ENCODE measurements around the gene KRTAP5-10. TPM values are rescaled to one million over a fixed set of nuclear protein-coding genes. Genes with fewer than 3 reads are reported as not detected.
"Not testable (repeated sequence)": the region's sequence is repeated elsewhere in the genome, so short reads cannot be mapped to it uniquely, and the experiment has no call there.

KRTAP5-10 gene
- total RNA-seq, 5 donors from 2014 or later (not counting 1 experiment from before 2014, with no cell fraction given) = not detected

DNA sequence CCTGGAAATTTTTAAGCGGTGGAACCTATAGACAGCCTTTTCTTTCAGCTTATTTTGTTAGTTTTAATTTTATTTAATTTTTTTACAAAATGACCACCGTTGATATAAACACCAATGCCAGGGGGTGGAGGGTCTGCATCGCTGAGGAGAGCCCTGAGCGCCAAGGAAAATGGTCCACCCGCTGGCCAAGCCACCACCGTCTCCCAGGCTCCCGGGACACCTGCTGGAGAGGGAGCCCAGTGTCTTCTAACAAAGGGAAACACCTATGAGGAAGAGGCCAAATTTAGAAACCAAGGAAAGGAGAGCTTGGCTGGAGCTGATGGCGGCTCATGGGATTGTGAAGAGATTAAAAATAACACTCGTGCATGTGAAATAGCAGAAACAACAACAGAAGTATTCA lies 27.8 kb upstream of the KRTAP5-10 start:
- H3K4me1 ChIP-seq (ENCODE audit: control insufficient read depth in 1 of 2, extremely low read depth in 1 of 2, insufficient read depth in 2 of 2, low read length in 2 of 2) = no peaks in the 10 kb centered on the region
- ChIA-PET CTCF (no interaction called here), POLR2A (no interaction called here)
- peaks cover 0 to 25% of the 10 kb centered on the region in 2 experiments for H3K27me3 ChIP-seq (replicated peaks in 1 of 2; ENCODE audit: control insufficient read depth in 2 of 2, extremely low read depth in 1 of 2, insufficient read depth in 2 of 2, low read length in 1 of 2)
- H3K4me1 Mint-ChIP-seq = no peaks in the 10 kb centered on the region
- H3K4me3 Mint-ChIP-seq = no peak overlapping the region
- H3K27me3 Mint-ChIP-seq = peaks cover 7 to 24% of the 10 kb centered on the region in 2 donors
- H3K9me3 ChIP-seq = no peaks in the 10 kb centered on the region
- H3K27ac Mint-ChIP-seq = no peak overlapping the region
- H3K9me3 Mint-ChIP-seq = peaks cover 0 to 12% (median 7%) of the 10 kb centered on the region in 3 donors
- H3K27ac ChIP-seq (ENCODE audit: low read length) = no peak overlapping the region
- no peak overlapping the region for H3K4me3 ChIP-seq (ENCODE audit: control insufficient read depth in 1 of 2, extremely low read depth in 1 of 2, low read length in 1 of 2)
- 84% methylated on average over 4 of the region's 9 CpGs for WGBS (ENCODE audit: insufficient coverage)
- no peaks in the 10 kb centered on the region for H3K36me3 ChIP-seq (ENCODE audit: control insufficient read depth in 2 of 2, extremely low read depth in 1 of 2, insufficient read depth in 1 of 2, low read length in 1 of 2)
- peaks cover 5% of the 10 kb centered on the region for H3K36me3 Mint-ChIP-seq
- no peak for DNase-seq
- no peak for ATAC-seq (replicated peaks in 1 of 4)

DNA sequence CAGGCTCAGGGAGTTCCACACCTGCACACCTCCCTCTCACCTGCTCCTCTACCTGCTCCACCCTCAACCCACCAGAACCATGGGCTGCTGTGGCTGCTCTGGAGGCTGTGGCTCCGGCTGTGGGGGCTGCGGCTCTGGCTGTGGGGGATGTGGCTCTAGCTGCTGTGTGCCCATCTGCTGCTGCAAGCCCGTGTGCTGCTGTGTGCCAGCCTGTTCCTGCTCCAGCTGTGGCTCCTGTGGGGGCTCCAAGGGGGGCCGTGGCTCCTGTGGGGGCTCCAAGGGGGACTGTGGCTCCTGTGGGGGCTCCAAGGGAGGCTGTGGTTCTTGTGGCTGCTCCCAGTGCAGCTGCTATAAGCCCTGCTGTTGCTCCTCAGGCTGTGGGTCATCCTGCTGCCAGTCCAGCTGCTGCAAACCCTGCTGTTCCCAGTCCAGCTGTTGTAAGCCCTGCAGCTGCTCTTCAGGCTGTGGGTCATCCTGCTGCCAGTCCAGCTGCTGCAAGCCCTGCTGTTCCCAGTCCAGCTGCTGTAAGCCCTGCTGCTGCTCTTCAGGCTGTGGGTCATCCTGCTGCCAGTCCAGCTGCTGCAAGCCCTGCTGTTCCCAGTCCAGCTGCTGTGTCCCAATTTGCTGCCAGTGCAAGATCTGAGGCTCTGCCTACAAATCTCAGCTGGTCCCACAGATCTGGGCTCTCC lies 27.2 kb upstream of the KRTAP5-10 start, which contains the start of gene KRTAP5-8:
KRTAP5-8 (plus strand) TSS at position 49 of the 689 bp plus-strand sequence; CDS start at position 80, 31 bp downstream.
- H3K27me3 ChIP-seq (replicated peaks in 1 of 2; ENCODE audit: control insufficient read depth in 2 of 2, extremely low read depth in 1 of 2, insufficient read depth in 2 of 2, low read length in 1 of 2) = peaks cover 0 to 31% of the 10 kb centered on the region in 2 experiments
- POLR2A ChIA-PET; H3K27ac Mint-ChIP-seq; H3K36me3 ChIP-seq (ENCODE audit: control insufficient read depth in 2 of 2, extremely low read depth in 1 of 2, insufficient read depth in 1 of 2, low read length in 1 of 2); H3K4me3 ChIP-seq (ENCODE audit: control insufficient read depth in 1 of 2, extremely low read depth in 1 of 2, low read length in 1 of 2); H3K9me3 ChIP-seq; H3K27ac ChIP-seq (ENCODE audit: low read length); H3K4me3 Mint-ChIP-seq; CTCF ChIA-PET; ATAC-seq (replicated peaks in 1 of 4); H3K36me3 Mint-ChIP-seq; H3K4me1 ChIP-seq (ENCODE audit: control insufficient read depth in 1 of 2, extremely low read depth in 1 of 2, insufficient read depth in 2 of 2, low read length in 2 of 2); DNase-seq; H3K4me1 Mint-ChIP-seq: not testable (repeated sequence)
- WGBS (ENCODE audit: insufficient coverage) = no CpG with 5 or more reads among the region's 4 CpGs
- Mint-ChIP-seq H3K27me3 (peaks cover 7 to 30% of the 10 kb centered on the region in 2 donors), H3K9me3 (peaks cover 0 to 12% (median 7%) of the 10 kb centered on the region in 3 donors)

DNA sequence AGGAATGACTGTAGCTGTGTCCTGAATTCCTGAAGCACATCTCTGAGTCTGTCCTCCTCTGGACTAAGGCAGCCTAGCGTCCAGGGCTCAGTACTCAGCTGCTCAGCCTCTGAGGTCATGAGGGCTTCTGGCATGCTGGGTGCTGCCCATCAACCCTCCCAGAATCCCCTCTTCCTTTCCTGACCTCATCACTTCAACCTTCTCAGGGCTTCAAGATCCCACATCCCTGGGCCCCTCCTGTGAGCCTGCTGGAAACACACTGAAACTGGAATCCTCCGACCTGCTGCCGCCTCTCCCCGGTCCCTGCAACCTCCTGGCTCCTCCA lies 26.7 kb upstream of the KRTAP5-10 start:
- H3K9me3 Mint-ChIP-seq = peaks cover 0 to 12% (median 7%) of the 10 kb centered on the region in 3 donors
- peaks cover 7 to 34% of the 10 kb centered on the region in 2 donors for H3K27me3 Mint-ChIP-seq
- no peak for DNase-seq

DNA sequence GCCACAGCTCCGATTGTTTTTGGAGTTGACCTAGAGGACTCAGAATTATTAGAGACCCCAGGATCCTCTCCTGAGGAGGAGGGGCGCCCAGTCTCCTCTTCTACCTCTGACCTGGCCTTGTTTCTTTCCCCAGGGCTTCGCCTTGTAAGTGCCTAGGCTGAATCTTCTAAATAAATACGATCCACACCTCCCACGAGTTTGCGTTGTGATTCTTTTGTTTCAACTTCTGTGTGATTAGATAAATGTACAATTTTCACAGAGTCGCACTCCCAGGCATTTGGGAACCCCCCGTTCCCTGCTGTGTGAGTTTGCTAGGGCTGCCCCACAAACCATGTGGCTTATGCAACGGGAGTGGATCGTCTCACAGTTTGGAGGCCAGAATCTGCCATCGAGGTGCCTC lies 26.3 kb upstream of the KRTAP5-10 start:
- H3K27ac Mint-ChIP-seq = no peak overlapping the region
- H3K4me3 ChIP-seq (ENCODE audit: control insufficient read depth in 1 of 2, extremely low read depth in 1 of 2, low read length in 1 of 2) = no peak overlapping the region
- peaks cover 5% of the 10 kb centered on the region for H3K36me3 Mint-ChIP-seq
- 92% methylated on average over 5 of the region's 11 CpGs for WGBS (ENCODE audit: insufficient coverage)
- H3K4me1 ChIP-seq (ENCODE audit: control insufficient read depth in 1 of 2, extremely low read depth in 1 of 2, insufficient read depth in 2 of 2, low read length in 2 of 2) = peaks cover 0 to 3% of the 10 kb centered on the region in 2 experiments
- H3K4me1 Mint-ChIP-seq = peaks cover 2 to 9% (median 5%) of the 10 kb centered on the region in 3 donors
- POLR2A ChIA-PET = no interaction called here
- CTCF ChIA-PET = no interaction called here
- H3K9me3 ChIP-seq = no peaks in the 10 kb centered on the region
- H3K36me3 ChIP-seq (ENCODE audit: control insufficient read depth in 2 of 2, extremely low read depth in 1 of 2, insufficient read depth in 1 of 2, low read length in 1 of 2) = no peaks in the 10 kb centered on the region
- H3K27me3 Mint-ChIP-seq = peaks cover 7 to 34% of the 10 kb centered on the region in 2 donors
- no peak overlapping the region for H3K4me3 Mint-ChIP-seq
- DNase-seq (no peak), ATAC-seq (replicated peaks in 1 of 4) (no peak)
- peaks cover 0 to 12% (median 7%) of the 10 kb centered on the region in 3 donors for H3K9me3 Mint-ChIP-seq
- peaks cover 0 to 32% of the 10 kb centered on the region in 2 experiments for H3K27me3 ChIP-seq (replicated peaks in 1 of 2; ENCODE audit: control insufficient read depth in 2 of 2, extremely low read depth in 1 of 2, insufficient read depth in 2 of 2, low read length in 1 of 2)
- no peak overlapping the region for H3K27ac ChIP-seq (ENCODE audit: low read length)

More for the DNA sequence above, 26.7 kb upstream of the KRTAP5-10 start:
- Histone ChIP-seq H3K36me3 (ENCODE audit: control insufficient read depth in 2 of 2, extremely low read depth in 1 of 2, insufficient read depth in 1 of 2, low read length in 1 of 2) (no peaks in the 10 kb centered on the region), H3K27me3 (replicated peaks in 1 of 2; ENCODE audit: control insufficient read depth in 2 of 2, extremely low read depth in 1 of 2, insufficient read depth in 2 of 2, low read length in 1 of 2) (peaks cover 0 to 32% of the 10 kb centered on the region in 2 experiments), H3K4me1 (ENCODE audit: control insufficient read depth in 1 of 2, extremely low read depth in 1 of 2, insufficient read depth in 2 of 2, low read length in 2 of 2) (no peaks in the 10 kb centered on the region), H3K27ac (ENCODE audit: low read length) (no peak overlapping the region), H3K4me3 (ENCODE audit: control insufficient read depth in 1 of 2, extremely low read depth in 1 of 2, low read length in 1 of 2) (no peak overlapping the region), H3K9me3 (no peaks in the 10 kb centered on the region)
- no peak overlapping the region for H3K27ac Mint-ChIP-seq
- H3K4me3 Mint-ChIP-seq = no peak overlapping the region
- H3K4me1 Mint-ChIP-seq = peaks cover 0 to 5% (median under 1%) of the 10 kb centered on the region in 3 donors
- ATAC-seq (replicated peaks in 1 of 4) = no peak
- CTCF ChIA-PET = no interaction called here
- peaks cover 5% of the 10 kb centered on the region for H3K36me3 Mint-ChIP-seq
- 85% methylated on average over 4 of the region's 4 CpGs for WGBS (ENCODE audit: insufficient coverage)
- POLR2A ChIA-PET = no interaction called here

DNA sequence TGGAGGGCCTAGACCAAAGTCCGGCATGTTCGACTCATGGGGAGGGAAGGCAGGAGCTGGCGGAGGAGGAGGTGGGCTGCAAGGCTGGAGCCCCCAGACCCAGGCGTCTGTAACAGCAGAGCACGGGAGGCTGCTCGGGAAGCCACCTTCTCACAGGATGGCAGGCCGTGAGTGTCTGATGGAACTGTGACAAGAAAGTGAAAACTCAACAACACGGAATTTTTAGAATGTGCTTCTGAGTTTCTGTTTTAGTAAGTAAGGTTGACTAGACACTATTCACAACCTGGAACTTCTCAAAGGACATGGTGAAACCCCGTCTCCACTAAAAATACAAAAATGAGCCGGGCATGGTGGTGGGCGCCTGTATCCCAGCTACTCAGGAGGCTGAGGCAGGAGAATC lies 25.4 kb upstream of the KRTAP5-10 start:
- H3K4me3 ChIP-seq (ENCODE audit: control insufficient read depth in 1 of 2, extremely low read depth in 1 of 2, low read length in 1 of 2); H3K4me1 ChIP-seq (ENCODE audit: control insufficient read depth in 1 of 2, extremely low read depth in 1 of 2, insufficient read depth in 2 of 2, low read length in 2 of 2); H3K4me3 Mint-ChIP-seq; POLR2A ChIA-PET; DNase-seq; H3K27ac Mint-ChIP-seq; H3K27ac ChIP-seq (ENCODE audit: low read length); H3K9me3 ChIP-seq; H3K36me3 ChIP-seq (ENCODE audit: control insufficient read depth in 2 of 2, extremely low read depth in 1 of 2, insufficient read depth in 1 of 2, low read length in 1 of 2); H3K36me3 Mint-ChIP-seq; ATAC-seq (replicated peaks in 1 of 4); CTCF ChIA-PET: not testable (repeated sequence)
- Mint-ChIP-seq H3K9me3 (peaks cover 0 to 12% (median 7%) of the 10 kb centered on the region in 3 donors), H3K27me3 (peaks cover 7 to 34% of the 10 kb centered on the region in 2 donors), H3K4me1 (peaks cover 2 to 14% (median 10%) of the 10 kb centered on the region in 3 donors)
- peaks cover 0 to 32% of the 10 kb centered on the region in 2 experiments for H3K27me3 ChIP-seq (replicated peaks in 1 of 2; ENCODE audit: control insufficient read depth in 2 of 2, extremely low read depth in 1 of 2, insufficient read depth in 2 of 2, low read length in 1 of 2)
- 39% methylated on average over 4 of the region's 11 CpGs for WGBS (ENCODE audit: insufficient coverage)

DNA sequence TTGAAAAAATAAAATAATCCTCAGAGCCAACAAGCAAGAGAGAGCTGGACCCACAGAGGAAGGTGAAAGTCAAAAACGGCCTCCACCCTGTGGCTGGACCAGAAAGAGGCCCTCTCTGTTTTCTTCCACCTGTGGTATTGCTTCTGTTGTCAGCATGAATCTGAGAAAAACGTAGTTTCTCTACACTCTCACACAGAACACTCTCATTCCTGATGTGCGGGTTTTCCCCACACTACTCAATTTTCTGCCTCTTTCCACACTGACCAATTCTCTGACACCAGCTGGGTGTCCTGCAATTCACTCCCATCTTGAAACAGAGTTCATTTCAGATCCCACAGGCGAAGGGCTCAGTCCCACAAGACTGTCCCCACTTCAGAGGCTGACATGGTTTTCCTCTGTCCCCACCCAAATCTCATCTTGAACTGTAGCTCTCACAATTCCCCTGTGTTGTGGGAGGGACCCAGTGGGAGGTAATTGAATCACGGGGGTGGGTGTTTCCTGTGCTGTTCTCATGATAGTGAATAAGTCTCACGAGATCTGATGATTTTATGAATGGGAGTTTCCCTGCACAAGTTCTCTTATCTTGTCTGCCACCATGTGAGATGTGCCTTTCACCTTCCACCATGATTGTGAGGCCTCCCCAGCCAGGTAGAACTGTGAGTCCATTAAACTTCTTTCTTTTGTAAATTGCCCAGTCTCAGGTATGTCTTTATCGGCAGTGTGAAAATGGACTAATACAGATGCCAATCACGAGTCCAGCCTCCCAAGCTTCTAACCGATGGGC lies 24.6 kb upstream of the KRTAP5-10 start:
- POLR2A ChIA-PET; H3K4me3 ChIP-seq (ENCODE audit: control insufficient read depth in 1 of 2, extremely low read depth in 1 of 2, low read length in 1 of 2); DNase-seq; H3K36me3 ChIP-seq (ENCODE audit: control insufficient read depth in 2 of 2, extremely low read depth in 1 of 2, insufficient read depth in 1 of 2, low read length in 1 of 2); H3K4me1 ChIP-seq (ENCODE audit: control insufficient read depth in 1 of 2, extremely low read depth in 1 of 2, insufficient read depth in 2 of 2, low read length in 2 of 2); ATAC-seq (replicated peaks in 1 of 4); H3K27ac Mint-ChIP-seq; H3K27ac ChIP-seq (ENCODE audit: low read length); H3K36me3 Mint-ChIP-seq; H3K9me3 ChIP-seq; H3K4me3 Mint-ChIP-seq: not testable (repeated sequence)
- peaks cover 0 to 36% of the 10 kb centered on the region in 2 experiments for H3K27me3 ChIP-seq (replicated peaks in 1 of 2; ENCODE audit: control insufficient read depth in 2 of 2, extremely low read depth in 1 of 2, insufficient read depth in 2 of 2, low read length in 1 of 2)
- WGBS (ENCODE audit: insufficient coverage) = 75% methylated on average over 6 of the region's 9 CpGs
- peaks cover 7 to 34% of the 10 kb centered on the region in 2 donors for H3K27me3 Mint-ChIP-seq
- H3K9me3 Mint-ChIP-seq = peaks cover 0 to 12% (median 7%) of the 10 kb centered on the region in 3 donors
- CTCF ChIA-PET = interaction anchor here in 1 of 2 donors (0.6 kb wide), 1 partner anchor 10 kb away, joined by 4 read pairs; no protein-coding TSS in a partner anchor
- peaks cover 2 to 14% (median 10%) of the 10 kb centered on the region in 3 donors for H3K4me1 Mint-ChIP-seq

Measured in T-cell (primary cell).